Endodermal cell (in vitro differentiated cells): ENCODE data around the gene SEM1. TPM values are rescaled to one million over a fixed set of nuclear protein-coding genes. Genes with fewer than 3 reads are reported as not detected.

ENCODE experiments used
- DNase-seq: peaks from one replicate; pipeline ENCODE4 v3.0.0-alpha.2; 2017
- H3K27ac ChIP-seq: 2 replicates; pipeline ENCODE4 v1.5.1; 2013; ENCODE audit warnings: mild to moderate bottlenecking, low read depth, low read length, moderate library complexity
- H3K27me3 ChIP-seq: 2 replicates; pipeline ENCODE4 v1.6.1; 2013; ENCODE audit warnings: mild to moderate bottlenecking, low read length, moderate library complexity; ENCODE audit not compliant: insufficient read depth, control insufficient read depth, poor library complexity, severe bottlenecking
- H3K36me3 ChIP-seq: 2 replicates; pipeline ENCODE4 v1.7.0; 2013; ENCODE audit warnings: mild to moderate bottlenecking, low read length, moderate library complexity; ENCODE audit not compliant: control insufficient read depth, insufficient read depth
- H3K4me1 ChIP-seq: one replicate; pipeline ENCODE4 v1.7.0; 2013; ENCODE audit warnings: low read length; ENCODE audit not compliant: control insufficient read depth, insufficient read depth
- H3K4me3 ChIP-seq: 2 replicates; pipeline ENCODE4 v1.5.1; 2013; ENCODE audit warnings: mild to moderate bottlenecking, low read length, moderate library complexity
- H3K9ac ChIP-seq: 2 replicates; pipeline ENCODE4 v1.6.1; 2013; ENCODE audit warnings: mild to moderate bottlenecking, low read length, moderate library complexity; ENCODE audit not compliant: poor library complexity, severe bottlenecking; ENCODE audit errors: extremely low read depth
- H3K9me3 ChIP-seq: 2 replicates; pipeline ENCODE4 v1.6.1; 2013; ENCODE audit warnings: mild to moderate bottlenecking, low read length, moderate library complexity; ENCODE audit not compliant: control insufficient read depth
- H3K27ac Mint-ChIP-seq: 2 replicates; pipeline ENCODE4 v1.8.0; 2020; ENCODE audit warnings: mixed read lengths
- H3K27me3 Mint-ChIP-seq: 2 replicates; pipeline ENCODE4 v1.8.0; 2021; ENCODE audit warnings: mild to moderate bottlenecking, mixed read lengths; ENCODE audit not compliant: insufficient read depth
- H3K36me3 Mint-ChIP-seq: 2 replicates; pipeline ENCODE4 v1.8.0; 2020; ENCODE audit warnings: low read depth, mixed read lengths
- H3K4me1 Mint-ChIP-seq: 2 replicates; pipeline ENCODE4 v1.8.0; 2020; ENCODE audit warnings: mixed read lengths
- H3K4me3 Mint-ChIP-seq: 2 replicates; pipeline ENCODE4 v1.8.0; 2020; ENCODE audit warnings: mild to moderate bottlenecking, moderate library complexity, mixed read lengths
- H3K9me3 Mint-ChIP-seq: 2 replicates; pipeline ENCODE4 v1.8.0; 2020; ENCODE audit warnings: mild to moderate bottlenecking, mixed read lengths
- CTCF ChIP-seq: fragments of 200-600 bp; sonication (generic); conservative IDR thresholded peaks from 2 replicates; pipeline ENCODE4 v1.5.0; 2021; ENCODE audit warnings: antibody characterized with exemption, mild to moderate bottlenecking
- WGBS, 2 experiments: methylation state at CpG; one replicate each; pipeline versions ENCODE4 v1.1.5 to v1.1.7; 2013; ENCODE audit warnings: missing lambda C conversion rate in 2 of 2, mixed read lengths in 1 of 2; ENCODE audit not compliant: insufficient coverage in 1 of 2, insufficient read length in 1 of 2; 5-methylcytosine and 5-hydroxymethylcytosine counted together
- total RNA-seq, 2 donors: library from RNA; stranded (reverse); fragmentation: NEBNext Ultra II Directional in 1 of 2; extraction: Animal tissue kit (Norgen Biotek cat#: 25700) in 1 of 2; gene quantifications; 2 replicates in 1 of 2; 3 replicates in 1 of 2; pipeline ENCODE4 v1.2.1, GENCODE V29; 2021

Gene SEM1
- total RNA-seq, 2 donors from 2014 or later: 85.1 to 127 TPM

DNA sequence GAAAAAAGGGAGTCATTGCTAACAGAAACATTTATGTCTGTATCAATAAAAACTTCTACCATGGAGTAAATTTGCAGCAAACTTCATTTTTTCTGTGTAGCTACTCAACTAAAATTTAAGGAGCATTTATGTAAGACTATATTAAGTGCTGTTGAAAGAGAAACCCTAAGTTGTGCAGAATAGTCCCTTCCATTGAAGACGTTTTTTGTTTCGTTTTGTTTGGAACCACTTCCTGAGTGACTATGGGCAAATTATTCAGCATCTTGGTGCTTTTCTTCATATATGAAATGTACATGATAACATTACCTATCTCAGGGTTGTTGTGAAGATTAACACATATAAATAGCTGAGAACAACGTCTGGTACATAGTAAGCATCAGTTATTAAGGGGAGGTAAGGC lies 24.3 kb downstream of the SEM1 start:
- Mint-ChIP-seq H3K4me3 (no peak overlapping the region), H3K27ac (no peak overlapping the region)
- 94% methylated on average over 3 of the region's 3 CpGs; no CpG with 5 or more reads in 1 of the 2 experiments for WGBS, 2 experiments

DNA sequence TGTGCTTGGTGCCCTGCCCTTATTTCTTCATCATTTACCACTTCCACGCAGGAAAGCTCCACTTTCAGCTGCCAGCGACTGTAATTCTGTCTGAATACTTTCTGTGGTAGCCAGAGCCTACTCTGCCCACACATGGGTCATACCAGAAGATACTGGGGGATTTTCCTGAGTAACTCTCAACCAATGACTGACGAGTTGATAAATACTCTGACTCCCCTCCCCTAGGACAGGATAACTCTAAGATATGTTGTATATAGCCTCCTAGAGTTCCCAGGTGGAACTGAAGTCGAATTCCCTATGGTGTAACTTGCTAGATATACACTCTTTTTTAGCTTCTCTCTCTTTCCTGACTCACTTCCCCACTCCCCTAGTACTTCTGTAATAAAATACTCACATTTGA lies 29.8 kb downstream of the SEM1 start:
- H3K27me3 ChIP-seq: no peaks in the 10 kb centered on the region
- H3K9ac ChIP-seq: no peak overlapping the region
- H3K27me3 Mint-ChIP-seq: no peaks in the 10 kb centered on the region
- peaks cover 23% of the 10 kb centered on the region for H3K36me3 ChIP-seq
- H3K9me3 ChIP-seq: peaks cover 11% of the 10 kb centered on the region
- peaks cover 5% of the 10 kb centered on the region for H3K4me1 Mint-ChIP-seq
- peaks cover 19% of the 10 kb centered on the region for H3K9me3 Mint-ChIP-seq
- peaks cover 5% of the 10 kb centered on the region for H3K4me1 ChIP-seq
- H3K4me3 Mint-ChIP-seq: no peak overlapping the region
- 89 to 93% methylated on average over 2 to 4 of the region's 4 CpGs for WGBS, 2 experiments
- H3K4me3 ChIP-seq: no peak overlapping the region
- no peak overlapping the region for H3K27ac ChIP-seq
- TF ChIP-seq CTCF: peak; percentile 60
- H3K27ac Mint-ChIP-seq: no peak overlapping the region
- DNase-seq: no peak
- peaks cover 38% of the 10 kb centered on the region for H3K36me3 Mint-ChIP-seq

More for the DNA sequence above, 24.3 kb downstream of the SEM1 start:
- TF ChIP-seq CTCF: no peak
- Histone ChIP-seq H3K27me3 (no peaks in the 10 kb centered on the region), H3K9me3 (peaks cover 17% of the 10 kb centered on the region), H3K4me1 (no peaks in the 10 kb centered on the region), H3K27ac (no peak overlapping the region), H3K36me3 (peaks cover 55% of the 10 kb centered on the region), H3K9ac (no peak overlapping the region), H3K4me3 (no peak overlapping the region)
- Mint-ChIP-seq H3K9me3 (peaks cover 19% of the 10 kb centered on the region), H3K27me3 (no peaks in the 10 kb centered on the region), H3K36me3 (peaks cover 58% of the 10 kb centered on the region), H3K4me1 (peaks cover under 1% of the 10 kb centered on the region)
- no peak for DNase-seq

DNA sequence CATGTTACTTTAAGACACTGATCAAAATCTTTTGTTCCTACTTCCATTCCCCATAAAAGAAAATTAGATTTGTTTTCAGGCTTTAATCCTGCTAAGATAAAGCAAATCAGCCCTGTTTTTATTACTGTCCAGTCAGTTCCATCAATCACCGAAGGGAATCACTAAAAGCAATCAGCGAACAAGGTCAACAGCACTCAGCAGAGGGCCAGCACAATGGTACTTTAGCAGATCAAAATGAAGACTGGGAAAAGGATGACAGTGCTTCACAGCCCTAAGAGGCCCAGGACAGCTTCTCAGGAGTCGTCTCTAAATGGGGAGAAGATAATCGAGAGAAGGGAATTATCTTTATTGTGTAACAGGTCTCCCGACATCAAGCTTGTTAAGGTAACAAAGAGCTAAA lies 32.7 kb downstream of the SEM1 start:
- TF ChIP-seq CTCF: no peak
- Histone ChIP-seq H3K9ac (no peak overlapping the region), H3K27ac (no peak overlapping the region), H3K4me3 (no peak overlapping the region), H3K9me3 (peaks cover 4% of the 10 kb centered on the region), H3K27me3 (no peaks in the 10 kb centered on the region), H3K4me1 (peaks cover 5% of the 10 kb centered on the region), H3K36me3 (peaks cover 21% of the 10 kb centered on the region)
- Mint-ChIP-seq H3K4me1 (peaks cover 5% of the 10 kb centered on the region), H3K27ac (no peak overlapping the region), H3K9me3 (peaks cover 6% of the 10 kb centered on the region), H3K27me3 (no peaks in the 10 kb centered on the region), H3K4me3 (no peak overlapping the region), H3K36me3 (peaks cover 15% of the 10 kb centered on the region)
- DNase-seq: no peak
- WGBS, 2 experiments: 92 to 93% methylated on average over 4 to 5 of the region's 5 CpGs
